ENCODE results near the gene INTS15. TPM values are rescaled to one million over a fixed set of nuclear protein-coding genes. Genes with fewer than 3 reads are reported as not detected.
A peak's percentile ranks its signal among the peaks of the same experiment; 100 is the strongest.
"Not testable (repeated sequence)": the region's sequence is repeated elsewhere in the genome, so short reads cannot be mapped to it uniquely, and the experiment has no call there.

Gene INTS15
- total RNA-seq, 4 donors from 2014 or later = 21.3 to 34.5 (median 29.7) TPM

GRCh38 chr7:6571160-6571779 is 18.6 kb upstream of the INTS15 start:
- TF ChIP-seq, protein P1, sequence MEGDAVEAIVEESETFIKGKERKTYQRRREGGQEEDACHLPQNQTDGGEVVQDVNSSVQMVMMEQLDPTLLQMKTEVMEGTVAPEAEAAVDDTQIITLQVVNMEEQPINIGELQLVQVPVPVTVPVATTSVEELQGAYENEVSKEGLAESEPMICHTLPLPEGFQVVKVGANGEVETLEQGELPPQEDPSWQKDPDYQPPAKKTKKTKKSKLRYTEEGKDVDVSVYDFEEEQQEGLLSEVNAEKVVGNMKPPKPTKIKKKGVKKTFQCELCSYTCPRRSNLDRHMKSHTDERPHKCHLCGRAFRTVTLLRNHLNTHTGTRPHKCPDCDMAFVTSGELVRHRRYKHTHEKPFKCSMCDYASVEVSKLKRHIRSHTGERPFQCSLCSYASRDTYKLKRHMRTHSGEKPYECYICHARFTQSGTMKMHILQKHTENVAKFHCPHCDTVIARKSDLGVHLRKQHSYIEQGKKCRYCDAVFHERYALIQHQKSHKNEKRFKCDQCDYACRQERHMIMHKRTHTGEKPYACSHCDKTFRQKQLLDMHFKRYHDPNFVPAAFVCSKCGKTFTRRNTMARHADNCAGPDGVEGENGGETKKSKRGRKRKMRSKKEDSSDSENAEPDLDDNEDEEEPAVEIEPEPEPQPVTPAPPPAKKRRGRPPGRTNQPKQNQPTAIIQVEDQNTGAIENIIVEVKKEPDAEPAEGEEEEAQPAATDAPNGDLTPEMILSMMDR (IDR thresholded peaks at IDR 0.05) = no peak
- TF ChIP-seq POLR2A (IDR thresholded peaks at IDR 0.05) = no peak
- DNase-seq (ENCODE audit: low spot score in 2 of 2) = no peak
- intact Hi-C loops (cut with DNase I; ENCODE audit: low total_unique reads) = no loop called here
- no peak overlapping the region for H3K4me3 ChIP-seq (ENCODE audit: low read depth, poor library complexity, severe bottlenecking)
- WGBS, 2 donors = 65 to 69% methylated on average over 7 of the region's 7 CpGs

GRCh38 chr7:6575281-6576023 is 14.4 kb upstream of the INTS15 start:
- TF ChIP-seq, protein P1 (IDR thresholded peaks at IDR 0.05) = no peak
- TF ChIP-seq POLR2A (IDR thresholded peaks at IDR 0.05) = no peak
- H3K4me3 ChIP-seq (ENCODE audit: low read depth, poor library complexity, severe bottlenecking) = no peak overlapping the region
- DNase-seq (ENCODE audit: low spot score in 2 of 2) = no peak
- 68% methylated on average over 9 of the region's 9 CpGs for WGBS, 2 donors
- intact Hi-C loops (cut with DNase I; ENCODE audit: low total_unique reads) = no loop called here

GRCh38 chr7:6576024-6576866 is 13.6 kb upstream of the INTS15 start:
- 83 to 84% methylated on average over 14 of the region's 14 CpGs for WGBS, 2 donors
- DNase-seq (ENCODE audit: low spot score in 2 of 2) = no peak
- intact Hi-C loops (cut with DNase I; ENCODE audit: low total_unique reads) = no loop called here
- TF ChIP-seq, protein P1 (IDR thresholded peaks at IDR 0.05) = no peak
- TF ChIP-seq POLR2A (IDR thresholded peaks at IDR 0.05) = no peak
- H3K4me3 ChIP-seq (ENCODE audit: low read depth, poor library complexity, severe bottlenecking) = no peak overlapping the region

DNA sequence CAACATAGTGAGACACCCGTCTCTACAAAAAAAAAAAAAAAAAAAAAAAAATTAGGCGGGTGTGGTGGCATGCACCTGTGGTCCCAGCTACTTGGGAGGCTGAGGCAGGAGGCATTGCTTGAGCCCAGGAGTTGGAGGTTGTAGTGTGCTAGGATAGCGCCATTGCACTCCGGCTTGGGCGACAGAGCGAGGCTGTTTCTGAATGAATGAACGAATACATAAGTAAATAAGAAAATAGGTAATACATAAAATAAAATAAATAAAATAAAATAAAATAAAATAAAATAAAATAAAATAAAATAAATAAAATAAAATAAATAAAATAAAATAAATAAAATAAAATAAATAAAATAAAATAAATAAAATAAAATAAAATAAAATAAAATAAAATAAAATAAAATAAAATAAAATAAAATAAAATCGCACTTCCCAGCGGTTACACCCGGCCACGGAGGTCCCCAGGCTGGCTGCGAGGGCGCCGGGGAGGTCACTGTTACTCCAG is 12.9 kb upstream of the INTS15 start:
- DNase-seq (ENCODE audit: low spot score in 2 of 2); intact Hi-C loops (cut with DNase I; ENCODE audit: low total_unique reads): not testable (repeated sequence)
- peak overlapping the region; percentile 64 for H3K4me3 ChIP-seq (ENCODE audit: low read depth, poor library complexity, severe bottlenecking)
- 15 to 18% methylated on average over 14 of the region's 14 CpGs for WGBS, 2 donors

DNA sequence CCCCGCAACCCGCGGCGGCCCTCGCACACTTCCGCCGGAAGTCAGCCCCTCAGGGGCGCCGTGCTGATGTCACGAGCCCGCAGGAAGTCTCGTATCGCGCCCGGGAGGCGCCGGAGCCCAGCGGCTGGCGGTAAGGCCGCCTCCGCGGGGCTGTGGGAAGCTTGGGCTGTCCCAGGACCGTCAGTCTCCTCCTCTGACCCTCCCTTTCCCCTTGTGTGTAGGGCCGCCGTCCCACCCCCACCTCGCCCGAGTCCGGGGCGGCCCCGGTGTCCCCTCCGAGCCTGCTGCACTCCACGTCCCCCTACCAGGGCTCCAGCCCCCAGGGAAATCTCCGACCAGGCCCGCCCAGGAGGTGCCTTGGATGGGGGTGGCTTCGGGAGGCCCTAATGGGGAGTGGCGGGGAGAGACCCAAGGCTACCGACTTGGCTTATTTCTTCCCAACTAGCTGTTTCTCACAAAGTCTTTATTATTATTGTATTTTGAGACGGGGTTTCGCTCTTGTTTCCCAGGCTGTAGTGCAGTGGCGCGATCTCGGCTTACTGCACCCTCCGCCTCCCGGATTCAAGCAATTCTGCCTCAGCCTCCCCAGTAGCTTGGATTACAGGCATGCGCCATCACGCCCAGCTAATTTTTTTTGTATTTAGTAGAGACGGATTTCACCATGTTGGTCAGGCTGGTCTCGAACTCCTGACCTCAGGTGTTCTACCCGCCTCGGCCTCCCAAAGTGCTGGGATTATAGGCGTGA is 12.3 kb upstream of the INTS15 start, which contains the start of gene ZDHHC4:
ZDHHC4 (plus strand) TSS at position 86 of the 745 bp plus-strand sequence. CDS start 3,108 bp downstream, outside the sequence.
- peak; percentile 72 to 96 for DNase-seq (ENCODE audit: low spot score in 2 of 2)
- peak in 1 of 2 donors; percentile 37 for TF ChIP-seq POLR2A (IDR thresholded peaks at IDR 0.05)
- TF ChIP-seq, protein P1 (IDR thresholded peaks at IDR 0.05) = no peak
- H3K4me3 ChIP-seq (ENCODE audit: low read depth, poor library complexity, severe bottlenecking) = peak within 1 kb of the TSS; percentile 64
- intact Hi-C loops (cut with DNase I; ENCODE audit: low total_unique reads) = no loop called here
- 16 to 23% methylated on average over 37 to 51 of the region's 51 CpGs for WGBS, 2 donors
